Activated T-cell treated with anti-CD3 and anti-CD28 coated beads for 48 hours (primary cell): ENCODE results near the gene PNP.
"Not testable (repeated sequence)": the region's sequence is repeated elsewhere in the genome, so short reads cannot be mapped to it uniquely, and the experiment has no call there.

Experiments used
- DNase-seq: peaks from one replicate; pipeline ENCODE4 v3.0.0-alpha.2; 2020; ENCODE audit warnings: low read depth

Gene PNP

GRCh38 chr14:20469242-20469889 lies at the start of gene PNP:
TSS of gene PNP (plus strand) at chr14:20469406. CDS start at chr14:20469525, 119 bp downstream.
- DNase-seq, result peak; percentile 84

GRCh38 chr14:20419419-20419818 lies 49.8 kb upstream of the PNP start:
- DNase-seq, result no peak

GRCh38 chr14:20421267-20421666 lies 47.9 kb upstream of the PNP start:
- DNase-seq, result no peak

GRCh38 chr14:20422886-20423285 lies 46.3 kb upstream of the PNP start:
- no peak for DNase-seq

GRCh38 chr14:20424851-20425250 lies 44.4 kb upstream of the PNP start:
- DNase-seq, result no peak

GRCh38 chr14:20427231-20428009 lies 41.8 kb upstream of the PNP start:
- no peak for DNase-seq

- DNase-seq, result no peak
These were observed 41.2 kb upstream of the PNP start for GRCh38 chr14:20428010-20428365.

- no peak for DNase-seq
These were observed 40.4 kb upstream of the PNP start for GRCh38 chr14:20428802-20429201.

- DNase-seq, result no peak
These were observed 39.2 kb upstream of the PNP start for GRCh38 chr14:20429801-20430669.

- no peak for DNase-seq
These were observed 34.3 kb upstream of the PNP start for GRCh38 chr14:20434701-20435581.

GRCh38 chr14:20435582-20436362 lies 33.4 kb upstream of the PNP start, which contains the start of gene KLHL33:
TSS of gene KLHL33 (minus strand) at chr14:20436166. CDS start at chr14:20435811, 355 bp downstream.
- no peak for DNase-seq

GRCh38 chr14:20436363-20436755 lies 32.8 kb upstream of the PNP start:
- DNase-seq, result no peak

GRCh38 chr14:20438664-20439063 lies 30.5 kb upstream of the PNP start:
- DNase-seq, result no peak

- no peak for DNase-seq
These were observed 28.7 kb upstream of the PNP start for GRCh38 chr14:20440465-20440864.

- DNase-seq, result no peak
These were observed 28.3 kb upstream of the PNP start for GRCh38 chr14:20440882-20441281.

- DNase-seq, result no peak
These were observed 27.7 kb upstream of the PNP start for GRCh38 chr14:20441461-20441860.

- DNase-seq, result not testable (repeated sequence)
These were observed 25.6 kb upstream of the PNP start for GRCh38 chr14:20443650-20444049.

GRCh38 chr14:20446889-20447288 lies 22.3 kb upstream of the PNP start:
- DNase-seq, result no peak

- not testable (repeated sequence) for DNase-seq
These were observed 16.4 kb upstream of the PNP start for GRCh38 chr14:20452831-20453230.

GRCh38 chr14:20454516-20455354 lies 14.5 kb upstream of the PNP start, which contains the start of the genes APEX1 and OSGEP:
TSS of gene APEX1 (plus strand) at chr14:20455226. CDS start at chr14:20455646, 420 bp downstream.
TSS of gene OSGEP (minus strand) at chr14:20454812. CDS start at chr14:20454683, 129 bp downstream.
- peak; percentile 93 for DNase-seq
